Measurements from ENCODE around the gene KSR2.
"Not testable (repeated sequence)": the region's sequence is repeated elsewhere in the genome, so short reads cannot be mapped to it uniquely, and the experiment has no call there.

KSR2 gene

GRCh38 chr12:117892441-117892840, 76.3 kb downstream of the KSR2 start:
- Histone ChIP-seq H3K36me3 (ENCODE audit: insufficient read depth, low read length) (no peaks in the 10 kb centered on the region), H4K20me1 (ENCODE audit: insufficient read depth, low read length) (no peaks in the 10 kb centered on the region), H3K9me3 (ENCODE audit: low read length) (no peaks in the 10 kb centered on the region), H3K4me2 (ENCODE audit: low read length) (no peak overlapping the region), H3K79me2 (ENCODE audit: insufficient read depth, low read length) (no peaks in the 10 kb centered on the region), H3K4me3 (ENCODE audit: low read depth, low read length, poor library complexity, severe bottlenecking) (no peak overlapping the region), H3K9ac (ENCODE audit: low read length) (no peak overlapping the region), H3K27me3 (ENCODE audit: insufficient read depth, low read length) (no peaks in the 10 kb centered on the region), H3K27ac (ENCODE audit: low read depth, low read length, poor library complexity, severe bottlenecking) (no peak overlapping the region), H3K4me1 (ENCODE audit: insufficient read depth, low read length, severe bottlenecking) (peaks cover 22% of the 10 kb centered on the region), H3F3A (ENCODE audit: insufficient read depth, low read length) (no peaks in the 10 kb centered on the region), H3K9me2 (ENCODE audit: low read depth, low read length) (no peaks in the 10 kb centered on the region), H2AFZ (ENCODE audit: low read length) (no peak overlapping the region)
- TF ChIP-seq EZH2 (IDR thresholded peaks at IDR 0.05; ENCODE audit: borderline replicate concordance, low read length) (no peak), CTCF (IDR thresholded peaks at IDR 0.05; ENCODE audit: low read length) (no peak)

- H3K4me3 ChIP-seq (ENCODE audit: low read depth, low read length, poor library complexity, severe bottlenecking); H3K9me3 ChIP-seq (ENCODE audit: low read length); H2AFZ ChIP-seq (ENCODE audit: low read length); H3K9ac ChIP-seq (ENCODE audit: low read length); H3K9me2 ChIP-seq (ENCODE audit: low read depth, low read length); H4K20me1 ChIP-seq (ENCODE audit: insufficient read depth, low read length); H3K27ac ChIP-seq (ENCODE audit: low read depth, low read length, poor library complexity, severe bottlenecking); H3K4me2 ChIP-seq (ENCODE audit: low read length); H3K27me3 ChIP-seq (ENCODE audit: insufficient read depth, low read length); H3F3A ChIP-seq (ENCODE audit: insufficient read depth, low read length); H3K79me2 ChIP-seq (ENCODE audit: insufficient read depth, low read length); H3K36me3 ChIP-seq (ENCODE audit: insufficient read depth, low read length): not testable (repeated sequence)
- H3K4me1 ChIP-seq (ENCODE audit: insufficient read depth, low read length, severe bottlenecking), result peaks cover 13% of the 10 kb centered on the region
These were observed 77.5 kb downstream of the KSR2 start for GRCh38 chr12:117891265-117891664.

GRCh38 chr12:117890644-117891043, 78.1 kb downstream of the KSR2 start:
- no peaks in the 10 kb centered on the region for H3K27me3 ChIP-seq (ENCODE audit: insufficient read depth, low read length)
- no peak overlapping the region for H2AFZ ChIP-seq (ENCODE audit: low read length)
- no peaks in the 10 kb centered on the region for H3K36me3 ChIP-seq (ENCODE audit: insufficient read depth, low read length)
- no peak overlapping the region for H3K27ac ChIP-seq (ENCODE audit: low read depth, low read length, poor library complexity, severe bottlenecking)
- no peaks in the 10 kb centered on the region for H4K20me1 ChIP-seq (ENCODE audit: insufficient read depth, low read length)
- TF ChIP-seq CTCF (IDR thresholded peaks at IDR 0.05; ENCODE audit: low read length) (no peak), EZH2 (IDR thresholded peaks at IDR 0.05; ENCODE audit: borderline replicate concordance, low read length) (no peak)
- no peaks in the 10 kb centered on the region for H3K79me2 ChIP-seq (ENCODE audit: insufficient read depth, low read length)
- peaks cover 13% of the 10 kb centered on the region for H3K4me1 ChIP-seq (ENCODE audit: insufficient read depth, low read length, severe bottlenecking)
- no peak overlapping the region for H3K9ac ChIP-seq (ENCODE audit: low read length)
- no peak overlapping the region for H3K4me2 ChIP-seq (ENCODE audit: low read length)
- H3K9me2 ChIP-seq (ENCODE audit: low read depth, low read length), result no peaks in the 10 kb centered on the region
- H3K9me3 ChIP-seq (ENCODE audit: low read length), result no peaks in the 10 kb centered on the region
- no peak overlapping the region for H3K4me3 ChIP-seq (ENCODE audit: low read depth, low read length, poor library complexity, severe bottlenecking)
- H3F3A ChIP-seq (ENCODE audit: insufficient read depth, low read length), result no peaks in the 10 kb centered on the region

GRCh38 chr12:117890137-117890536, 78.7 kb downstream of the KSR2 start:
- Histone ChIP-seq H3K27me3 (ENCODE audit: insufficient read depth, low read length) (no peaks in the 10 kb centered on the region), H2AFZ (ENCODE audit: low read length) (no peak overlapping the region), H3K36me3 (ENCODE audit: insufficient read depth, low read length) (no peaks in the 10 kb centered on the region), H3K9me3 (ENCODE audit: low read length) (no peaks in the 10 kb centered on the region), H3K9me2 (ENCODE audit: low read depth, low read length) (no peaks in the 10 kb centered on the region), H3K79me2 (ENCODE audit: insufficient read depth, low read length) (no peaks in the 10 kb centered on the region), H3K4me3 (ENCODE audit: low read depth, low read length, poor library complexity, severe bottlenecking) (no peak overlapping the region), H3F3A (ENCODE audit: insufficient read depth, low read length) (no peaks in the 10 kb centered on the region), H3K4me2 (ENCODE audit: low read length) (no peak overlapping the region), H3K27ac (ENCODE audit: low read depth, low read length, poor library complexity, severe bottlenecking) (peak overlapping the region; percentile 57), H3K4me1 (ENCODE audit: insufficient read depth, low read length, severe bottlenecking) (peaks cover 14% of the 10 kb centered on the region), H3K9ac (ENCODE audit: low read length) (no peak overlapping the region), H4K20me1 (ENCODE audit: insufficient read depth, low read length) (no peaks in the 10 kb centered on the region)
- peak; percentile 22 for TF ChIP-seq CTCF (IDR thresholded peaks at IDR 0.05; ENCODE audit: low read length)
- TF ChIP-seq EZH2 (IDR thresholded peaks at IDR 0.05; ENCODE audit: borderline replicate concordance, low read length), result no peak
